HFF-Myc (cell line): ENCODE measurements around the gene SPEN.
"Not testable (repeated sequence)": the region's sequence is repeated elsewhere in the genome, so short reads cannot be mapped to it uniquely, and the experiment has no call there.

Experiments
- DNase-seq: peaks from one replicate; pipeline ENCODE4 v3.0.0-alpha.2; 2011; ENCODE audit warnings: low read depth; ENCODE audit errors: extremely low read depth
- H3K4me3 ChIP-seq: replicated peaks from 2 replicates; pipeline ENCODE4 v1.5.1; 2011; ENCODE audit warnings: low read depth, mild to moderate bottlenecking, control low read depth, low read length
- TF ChIP-seq, protein P1 (sequence below): IDR thresholded peaks from 2 replicates; pipeline ENCODE4 v1.5.1; 2012; ENCODE audit warnings: mild to moderate bottlenecking, low read depth, low read length, control low read depth; ENCODE audit errors: missing control alignments

The SPEN gene

DNA sequence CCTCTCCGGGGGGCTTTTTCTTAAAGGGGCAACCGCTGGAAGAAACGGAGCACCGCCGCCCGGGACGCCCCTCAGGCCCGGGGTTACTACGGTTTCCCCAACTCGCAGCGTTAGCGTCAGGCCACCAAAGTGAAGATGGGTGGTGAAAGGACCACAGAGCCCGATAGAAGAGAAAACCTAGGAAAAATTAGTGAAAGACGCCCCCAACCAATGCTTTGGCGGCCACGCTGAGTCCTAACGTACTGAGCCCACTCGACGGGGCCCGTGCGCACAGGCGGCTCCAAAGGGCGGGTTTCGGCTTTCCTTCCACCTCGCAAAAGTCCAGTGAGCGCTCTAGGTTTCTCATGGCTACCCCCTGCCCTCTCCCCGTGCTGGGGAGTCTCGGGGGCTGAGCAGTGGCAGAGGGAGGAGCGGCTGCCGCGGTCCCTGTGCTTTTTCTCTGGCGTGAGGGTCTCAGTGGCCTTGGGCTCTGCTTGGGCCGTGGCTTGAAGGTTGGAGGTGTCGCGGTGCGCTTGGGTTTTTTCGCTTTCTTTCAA is 12.2 kb upstream of the SPEN start:
- no peak for DNase-seq
- H3K4me3 ChIP-seq = peak overlapping the region; percentile 81
- TF ChIP-seq, protein P1, sequence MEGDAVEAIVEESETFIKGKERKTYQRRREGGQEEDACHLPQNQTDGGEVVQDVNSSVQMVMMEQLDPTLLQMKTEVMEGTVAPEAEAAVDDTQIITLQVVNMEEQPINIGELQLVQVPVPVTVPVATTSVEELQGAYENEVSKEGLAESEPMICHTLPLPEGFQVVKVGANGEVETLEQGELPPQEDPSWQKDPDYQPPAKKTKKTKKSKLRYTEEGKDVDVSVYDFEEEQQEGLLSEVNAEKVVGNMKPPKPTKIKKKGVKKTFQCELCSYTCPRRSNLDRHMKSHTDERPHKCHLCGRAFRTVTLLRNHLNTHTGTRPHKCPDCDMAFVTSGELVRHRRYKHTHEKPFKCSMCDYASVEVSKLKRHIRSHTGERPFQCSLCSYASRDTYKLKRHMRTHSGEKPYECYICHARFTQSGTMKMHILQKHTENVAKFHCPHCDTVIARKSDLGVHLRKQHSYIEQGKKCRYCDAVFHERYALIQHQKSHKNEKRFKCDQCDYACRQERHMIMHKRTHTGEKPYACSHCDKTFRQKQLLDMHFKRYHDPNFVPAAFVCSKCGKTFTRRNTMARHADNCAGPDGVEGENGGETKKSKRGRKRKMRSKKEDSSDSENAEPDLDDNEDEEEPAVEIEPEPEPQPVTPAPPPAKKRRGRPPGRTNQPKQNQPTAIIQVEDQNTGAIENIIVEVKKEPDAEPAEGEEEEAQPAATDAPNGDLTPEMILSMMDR = no peak

DNA sequence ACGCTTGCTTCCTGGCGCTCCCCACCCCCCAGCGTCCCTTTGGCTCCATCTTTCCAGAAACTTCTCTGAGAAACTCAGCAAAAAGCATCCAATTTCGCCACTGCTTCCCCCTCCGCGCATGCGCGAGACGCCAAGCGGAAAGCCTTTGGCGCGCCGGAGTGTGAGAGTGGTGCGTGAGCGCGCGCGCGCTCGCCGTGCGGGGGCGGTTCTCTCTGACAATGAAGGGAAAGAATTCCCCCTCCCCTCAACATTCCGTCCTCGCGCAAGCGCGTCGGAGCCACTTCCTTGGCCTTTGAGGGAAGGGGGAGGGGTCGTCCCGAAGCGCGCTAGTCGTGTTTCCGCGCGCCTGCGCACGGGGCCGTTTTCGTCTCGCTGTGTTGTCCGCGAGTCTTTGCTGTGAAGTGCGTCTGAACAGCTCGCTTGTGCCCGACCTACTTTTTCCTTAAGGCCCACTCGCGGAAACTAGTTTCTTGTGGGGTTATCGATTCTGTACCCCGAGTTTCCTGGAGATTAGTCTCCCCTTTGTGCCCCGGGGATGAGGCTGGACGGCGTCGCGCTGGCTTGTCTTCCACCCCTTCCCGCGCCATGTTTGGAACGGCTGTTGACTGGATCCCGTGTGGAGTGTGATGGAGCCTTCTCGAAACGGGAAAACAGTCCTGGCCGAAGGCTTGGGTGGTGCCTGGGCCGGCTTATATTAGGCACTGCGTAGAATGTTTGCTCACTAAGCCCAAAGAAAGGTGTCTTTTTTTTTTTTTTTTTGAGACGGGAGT is 11.6 kb upstream of the SPEN start:
- TF ChIP-seq, protein P1 = no peak
- H3K4me3 ChIP-seq = peak overlapping the region; percentile 81
- peak; percentile 96 for DNase-seq

DNA sequence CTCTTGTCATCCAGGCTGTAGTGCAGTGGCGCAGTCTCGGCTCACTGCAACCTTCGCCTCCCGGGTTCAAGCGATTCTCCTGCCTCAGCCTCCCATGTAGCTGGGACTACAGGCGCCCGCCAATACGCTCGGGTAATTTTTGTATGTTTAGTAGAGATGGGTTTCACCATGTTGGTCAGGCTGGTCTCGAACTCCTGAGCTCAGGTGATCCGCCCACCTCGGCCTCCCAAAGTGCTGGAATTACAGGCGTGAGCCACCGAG is 11.1 kb upstream of the SPEN start:
- not testable (repeated sequence) for DNase-seq
- H3K4me3 ChIP-seq = peak overlapping the region; percentile 81

DNA sequence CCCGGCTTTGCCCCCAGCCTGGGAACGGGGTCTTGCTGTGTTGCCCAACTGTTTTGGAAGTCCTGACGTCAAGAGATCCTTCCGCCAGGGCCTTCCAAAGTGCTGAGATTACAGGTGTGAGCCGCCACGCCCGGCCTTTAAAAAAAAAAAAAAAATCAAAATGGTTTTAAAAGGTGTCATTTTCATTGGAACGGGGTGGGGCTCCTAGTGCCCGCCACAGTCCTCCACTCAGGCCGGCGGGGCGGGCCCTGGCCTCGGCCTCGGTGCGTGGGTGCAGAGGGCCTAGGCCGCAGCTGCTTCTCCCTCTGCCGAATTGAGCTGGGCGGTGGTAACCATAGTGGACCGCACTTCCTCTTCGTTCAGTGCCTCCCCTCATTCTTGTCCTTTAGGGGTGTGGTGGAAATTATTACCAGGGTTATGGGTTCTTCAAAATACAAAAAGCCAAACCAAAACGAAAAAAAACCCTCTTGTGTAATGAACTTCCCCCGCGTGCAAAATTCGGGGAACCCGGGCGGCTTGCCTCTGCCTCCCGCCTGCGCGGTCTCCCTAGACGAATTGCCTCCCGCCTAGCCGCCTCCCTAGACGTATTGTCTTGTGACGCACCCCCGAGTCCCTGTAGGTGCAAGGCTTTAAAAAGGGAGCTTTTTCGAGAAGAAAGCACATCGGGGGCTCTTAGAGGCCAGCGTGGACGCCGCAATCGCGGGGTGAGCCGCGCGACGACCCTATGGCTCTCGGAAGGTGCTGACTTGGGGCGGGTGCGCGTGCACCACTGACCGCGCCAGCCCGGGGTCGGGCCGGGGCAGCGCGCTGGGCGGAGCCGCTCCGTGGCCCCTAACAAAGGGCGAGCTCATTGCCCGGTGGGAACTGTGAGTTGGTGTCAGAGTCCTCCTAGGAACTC is 10.5 kb upstream of the SPEN start:
- no peak for DNase-seq
- TF ChIP-seq, protein P1 = no peak
- no peak overlapping the region for H3K4me3 ChIP-seq

DNA sequence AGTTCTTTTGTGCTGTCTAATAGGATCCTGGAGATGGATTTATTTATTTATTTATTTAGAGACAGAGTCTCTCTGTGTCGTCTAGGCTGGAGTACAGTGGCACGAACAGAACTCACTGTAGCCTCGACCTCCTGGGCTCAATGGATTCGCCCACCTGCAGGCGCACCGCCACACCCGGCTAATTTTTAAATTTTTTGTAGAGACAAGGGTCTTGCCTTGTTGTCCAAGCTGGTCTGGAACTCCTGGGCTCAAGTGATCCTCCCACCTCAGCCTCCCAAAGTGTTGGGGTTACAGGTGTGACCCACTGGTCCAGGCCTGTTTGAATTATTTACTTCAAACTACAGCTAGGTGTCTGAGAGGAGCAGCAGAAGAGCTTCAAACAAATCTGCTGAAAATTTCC is 9.6 kb upstream of the SPEN start:
- H3K4me3 ChIP-seq = no peak overlapping the region
- no peak for DNase-seq
- TF ChIP-seq, protein P1 = no peak

DNA sequence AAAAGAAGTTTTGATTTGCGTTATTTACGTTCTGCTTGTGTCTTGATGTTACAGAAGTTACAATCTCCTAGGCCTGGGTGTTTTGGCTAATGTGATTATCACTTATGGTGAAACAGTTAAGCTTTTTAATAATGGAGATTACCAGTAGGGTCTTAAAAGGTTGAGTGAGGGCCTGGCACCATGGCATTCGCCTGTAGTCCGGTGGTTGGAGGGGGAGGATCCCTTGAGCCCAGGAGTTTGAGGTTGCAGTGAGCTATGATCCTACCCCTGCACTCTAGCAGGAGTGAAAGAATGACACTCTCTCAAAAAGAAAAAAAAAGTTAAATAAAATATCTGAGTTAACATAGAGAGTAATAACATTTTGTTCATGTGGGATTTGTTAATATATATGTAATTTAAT is 8.8 kb upstream of the SPEN start:
- TF ChIP-seq, protein P1 = no peak
- no peak for DNase-seq
- no peak overlapping the region for H3K4me3 ChIP-seq

DNA sequence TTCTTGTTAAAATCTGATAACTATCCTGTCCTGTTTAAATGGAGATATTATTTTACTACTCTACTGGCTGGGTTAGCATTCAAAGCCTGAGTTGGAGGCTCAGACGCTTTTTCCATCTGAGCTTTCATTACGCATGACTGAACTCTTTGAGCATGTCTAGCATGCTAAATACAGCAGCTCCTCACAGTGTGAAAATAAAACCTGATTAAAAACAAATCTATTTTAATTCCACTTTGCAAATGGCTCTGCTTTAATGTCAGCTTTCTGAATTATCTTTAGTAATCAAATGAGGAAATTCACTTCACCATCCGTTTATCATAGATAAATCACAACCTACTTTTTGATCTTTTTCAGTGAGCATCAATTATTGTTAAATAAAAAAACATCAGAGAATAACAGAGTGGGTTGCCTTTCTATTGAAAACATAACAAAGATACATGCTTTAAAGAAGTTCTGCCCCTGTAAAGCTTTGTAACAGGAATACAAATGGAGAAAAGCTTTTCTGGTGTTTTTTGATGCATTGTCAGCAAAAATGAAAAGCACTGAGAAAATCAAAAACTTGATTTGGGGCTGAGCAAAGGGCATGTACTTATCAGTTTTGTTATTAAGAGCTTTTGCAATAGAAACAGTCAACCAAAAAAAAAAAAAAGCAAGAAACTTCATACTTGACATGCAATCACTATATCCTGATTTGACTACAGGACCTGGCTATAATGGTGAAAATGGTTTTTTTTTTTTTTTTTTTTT is 3.5 kb upstream of the SPEN start:
- TF ChIP-seq, protein P1 = no peak
- no peak overlapping the region for H3K4me3 ChIP-seq
- no peak for DNase-seq

DNA sequence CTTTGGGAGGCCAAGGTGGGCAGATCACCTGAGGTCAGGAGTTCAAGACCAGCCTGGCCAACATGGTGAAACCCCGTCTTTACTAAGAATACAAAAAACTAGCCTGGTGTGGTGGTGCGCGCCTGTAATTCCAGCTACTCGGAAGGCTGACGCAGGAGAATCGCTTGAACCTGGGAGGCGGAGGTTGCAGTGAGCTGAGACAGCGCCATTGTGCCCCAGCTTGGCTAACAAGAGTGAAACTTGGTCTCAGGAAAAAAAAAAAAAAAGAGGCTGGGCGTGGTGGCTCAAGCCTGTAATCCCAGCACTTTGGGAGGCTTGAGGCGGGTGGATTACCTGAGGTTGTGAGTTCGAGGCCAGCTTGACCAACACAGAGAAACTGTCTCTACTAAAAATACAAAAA is 1.5 kb upstream of the SPEN start:
- not testable (repeated sequence) for DNase-seq, H3K4me3 ChIP-seq
